Myocyte (in vitro differentiated cells): ENCODE data around the gene CEP55. TPM values are rescaled to one million over a fixed set of nuclear protein-coding genes. Genes with fewer than 3 reads are reported as not detected.
"Not testable (repeated sequence)": the region's sequence is repeated elsewhere in the genome, so short reads cannot be mapped to it uniquely, and the experiment has no call there.

ENCODE experiments used
- DNase-seq: peaks from one replicate; pipeline ENCODE4 v3.0.0-alpha.2; 2012; ENCODE audit warnings: low read depth
- polyA plus RNA-seq: library from polyadenylated mRNA; unstranded; fragments of >200 nt; gene quantifications from one replicate; pipeline ENCODE4 v1.2.1, GENCODE V29; 2012; ENCODE audit warnings: missing spikeins
- total RNA-seq: library from RNA; depleted of rRNA; stranded (reverse); fragments of >200 nt; gene quantifications from 2 replicates; pipeline ENCODE4 v1.2.3, GENCODE V29; 2014

The CEP55 gene
- 2.1 and 3.0 TPM in 2 replicates for total RNA-seq
- polyA plus RNA-seq, result 0.29 TPM

- DNase-seq, result peak; percentile 94
Measured at GRCh38 chr10:93496322-93497041, at the start of gene CEP55. CEP55 (plus strand) TSS chr10:93496612; CDS start chr10:93500052, 3,440 bp downstream.

GRCh38 chr10:93447019-93447418 is 49.4 kb upstream of the CEP55 start:
- DNase-seq, result no peak

GRCh38 chr10:93447970-93448369 is 48.4 kb upstream of the CEP55 start:
- no peak for DNase-seq

- DNase-seq, result no peak
Measured at GRCh38 chr10:93451244-93451947, 45.0 kb upstream of the CEP55 start.

- no peak for DNase-seq
Measured at GRCh38 chr10:93452143-93452542, 44.3 kb upstream of the CEP55 start.

- DNase-seq, result no peak
Measured at GRCh38 chr10:93454146-93454545, 42.3 kb upstream of the CEP55 start.

GRCh38 chr10:93454736-93455135 is 41.7 kb upstream of the CEP55 start:
- no peak for DNase-seq

GRCh38 chr10:93456480-93456879 is 39.9 kb upstream of the CEP55 start:
- DNase-seq, result no peak

- DNase-seq, result no peak
Measured at GRCh38 chr10:93457511-93457910, 38.9 kb upstream of the CEP55 start.

GRCh38 chr10:93458821-93459257 is 37.6 kb upstream of the CEP55 start:
- peak; percentile 100 for DNase-seq

GRCh38 chr10:93459466-93459865 is 36.9 kb upstream of the CEP55 start:
- no peak for DNase-seq

GRCh38 chr10:93461109-93461806 is 35.2 kb upstream of the CEP55 start:
- DNase-seq, result peak; percentile 71

GRCh38 chr10:93461807-93462178 is 34.6 kb upstream of the CEP55 start:
- peak; percentile 79 for DNase-seq

GRCh38 chr10:93462371-93462770 is 34.0 kb upstream of the CEP55 start:
- DNase-seq, result no peak

- no peak for DNase-seq
Measured at GRCh38 chr10:93462881-93463280, 33.5 kb upstream of the CEP55 start.

GRCh38 chr10:93463723-93464476 is 32.5 kb upstream of the CEP55 start:
- DNase-seq, result peak; percentile 57

- DNase-seq, result no peak
Measured at GRCh38 chr10:93464776-93465388, 31.5 kb upstream of the CEP55 start.

- peak; percentile 99 for DNase-seq
Measured at GRCh38 chr10:93465806-93466675, 30.4 kb upstream of the CEP55 start.

- not testable (repeated sequence) for DNase-seq
Measured at GRCh38 chr10:93467635-93468034, 28.8 kb upstream of the CEP55 start.
